GM23338 (cell line): ENCODE measurements around the gene KAZN.

ENCODE experiments used
- CREB1 ChIP-seq: fragments of 250-450 bp; sonication (Bioruptor Pico); IDR thresholded peaks from 2 replicates; pipeline ENCODE4 v1.5.0; 2020; ENCODE audit warnings: low read depth, mild to moderate bottlenecking, moderate library complexity
- EZH2 ChIP-seq: fragments of 200-600 bp; sonication (generic); IDR thresholded peaks from one replicate; pipeline ENCODE4 v1.8.0; 2017; ENCODE audit warnings: antibody characterized with exemption, mild to moderate bottlenecking, low read depth; ENCODE audit not compliant: unreplicated experiment
- POLR2AphosphoS5 ChIP-seq: IDR thresholded peaks from 2 replicates; pipeline ENCODE4 v1.6.1; 2016; ENCODE audit warnings: antibody characterized with exemption, low read depth
- TF ChIP-seq, protein P1 (sequence below), 2 experiments: fragments of 200-600 bp in 1 of 2; sonication (generic) in 1 of 2; conservative IDR thresholded peaks; 2 replicates each; pipeline versions ENCODE4 v1.5.1 to v1.6.1; 2016 to 2017; ENCODE audit warnings: antibody characterized with exemption in 2 of 2, low read depth in 2 of 2, mild to moderate bottlenecking in 2 of 2, moderate library complexity in 1 of 2

GRCh38 chr1:15122331-15122730 lies 523.8 kb downstream of the KAZN start:
- TF ChIP-seq CREB1 (CRISPR knock-in tag) (no peak), EZH2 (no peak), POLR2AphosphoS5 (no peak)
- TF ChIP-seq, protein P1, sequence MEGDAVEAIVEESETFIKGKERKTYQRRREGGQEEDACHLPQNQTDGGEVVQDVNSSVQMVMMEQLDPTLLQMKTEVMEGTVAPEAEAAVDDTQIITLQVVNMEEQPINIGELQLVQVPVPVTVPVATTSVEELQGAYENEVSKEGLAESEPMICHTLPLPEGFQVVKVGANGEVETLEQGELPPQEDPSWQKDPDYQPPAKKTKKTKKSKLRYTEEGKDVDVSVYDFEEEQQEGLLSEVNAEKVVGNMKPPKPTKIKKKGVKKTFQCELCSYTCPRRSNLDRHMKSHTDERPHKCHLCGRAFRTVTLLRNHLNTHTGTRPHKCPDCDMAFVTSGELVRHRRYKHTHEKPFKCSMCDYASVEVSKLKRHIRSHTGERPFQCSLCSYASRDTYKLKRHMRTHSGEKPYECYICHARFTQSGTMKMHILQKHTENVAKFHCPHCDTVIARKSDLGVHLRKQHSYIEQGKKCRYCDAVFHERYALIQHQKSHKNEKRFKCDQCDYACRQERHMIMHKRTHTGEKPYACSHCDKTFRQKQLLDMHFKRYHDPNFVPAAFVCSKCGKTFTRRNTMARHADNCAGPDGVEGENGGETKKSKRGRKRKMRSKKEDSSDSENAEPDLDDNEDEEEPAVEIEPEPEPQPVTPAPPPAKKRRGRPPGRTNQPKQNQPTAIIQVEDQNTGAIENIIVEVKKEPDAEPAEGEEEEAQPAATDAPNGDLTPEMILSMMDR (conservative IDR thresholded peaks at IDR 0.05; ENCODE audit: low read depth in 2 of 2): no peak
